Mucosa of rectum (tissue), 2 donors: ENCODE results near the gene ASTN2.

Experiments
- H3K27ac ChIP-seq, 2 donors: one replicate each; pipeline ENCODE4 v1.7.0; 2013; ENCODE audit warnings: inconsistent platforms in 2 of 2, low read depth in 2 of 2, low read length in 2 of 2
- H3K27me3 ChIP-seq, 2 donors: one replicate each; pipeline ENCODE4 v1.7.0; 2013; ENCODE audit warnings: low read length in 2 of 2; ENCODE audit not compliant: control insufficient read depth in 2 of 2, insufficient read depth in 2 of 2
- H3K36me3 ChIP-seq, 2 donors: one replicate each; pipeline ENCODE4 v1.7.0; 2013; ENCODE audit warnings: low read length in 2 of 2; ENCODE audit not compliant: control insufficient read depth in 2 of 2, insufficient read depth in 2 of 2
- H3K4me1 ChIP-seq, 2 donors: one replicate each; pipeline ENCODE4 v1.7.0; 2013; ENCODE audit warnings: low read length in 2 of 2, mild to moderate bottlenecking in 1 of 2; ENCODE audit not compliant: control insufficient read depth in 2 of 2, insufficient read depth in 2 of 2
- H3K4me3 ChIP-seq, 2 donors: one replicate each; pipeline ENCODE4 v1.7.0; 2013; ENCODE audit warnings: low read length in 2 of 2
- H3K9ac ChIP-seq, 2 donors: one replicate each; pipeline ENCODE4 v1.7.0; 2013; ENCODE audit warnings: low read length in 2 of 2, low read depth in 1 of 2, mild to moderate bottlenecking in 1 of 2
- H3K9me3 ChIP-seq, 2 donors: one replicate each; pipeline ENCODE4 v1.7.0; 2013; ENCODE audit warnings: low read length in 2 of 2; ENCODE audit not compliant: control insufficient read depth in 2 of 2
- donor health status: healthy.
- donor health status: Normal muscosa, but diverticular disease.

ASTN2 gene

DNA sequence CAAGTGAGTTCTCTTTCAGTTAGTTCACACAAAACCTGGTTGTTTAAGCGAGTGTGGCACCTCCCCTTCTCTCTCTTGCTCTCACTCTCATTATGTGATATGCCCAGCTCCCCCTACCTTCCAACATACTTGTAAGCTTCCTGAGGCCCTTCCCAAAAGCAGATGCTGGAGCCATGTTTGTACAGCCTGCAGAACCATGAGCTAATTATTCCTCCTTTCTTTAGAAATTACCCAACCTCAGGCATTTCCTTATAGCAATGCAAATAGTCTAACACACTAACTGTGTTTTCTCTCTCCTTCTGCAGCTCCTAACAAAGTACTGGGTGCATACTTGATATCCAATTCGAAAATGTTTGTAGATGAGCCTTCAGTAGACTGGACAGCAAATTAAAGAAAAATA, 665.1 kb downstream of the ASTN2 start:
- H3K4me1 ChIP-seq, result no peaks in the 10 kb centered on the region
- no peaks in the 10 kb centered on the region for H3K27me3 ChIP-seq
- no peaks in the 10 kb centered on the region for H3K36me3 ChIP-seq
- no peak overlapping the region for H3K27ac ChIP-seq
- no peak overlapping the region for H3K9ac ChIP-seq
- H3K4me3 ChIP-seq, result no peak overlapping the region
- no peaks in the 10 kb centered on the region for H3K9me3 ChIP-seq

DNA sequence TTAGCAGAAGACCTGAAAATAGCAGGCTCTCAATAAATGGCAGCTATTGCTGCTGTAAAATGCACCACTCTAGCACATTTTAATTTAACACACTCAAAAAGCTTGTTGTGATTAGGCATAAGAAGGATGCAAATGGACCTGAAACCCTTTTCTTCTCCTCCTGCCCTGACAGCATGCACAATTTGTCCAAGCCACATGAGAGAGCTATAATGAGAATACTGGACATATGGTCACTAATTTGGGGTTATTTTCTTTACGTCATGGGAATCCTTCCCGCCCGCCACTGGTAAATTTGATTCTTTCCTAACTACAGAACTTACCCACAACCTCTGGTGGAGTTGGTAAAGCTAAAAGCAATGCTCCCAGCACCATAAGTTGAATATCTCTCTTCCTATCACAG, 665.7 kb downstream of the ASTN2 start:
- Histone ChIP-seq H3K4me3 (no peak overlapping the region), H3K36me3 (no peaks in the 10 kb centered on the region), H3K9ac (no peak overlapping the region), H3K9me3 (no peaks in the 10 kb centered on the region), H3K27ac (no peak overlapping the region), H3K4me1 (no peaks in the 10 kb centered on the region), H3K27me3 (no peaks in the 10 kb centered on the region)

DNA sequence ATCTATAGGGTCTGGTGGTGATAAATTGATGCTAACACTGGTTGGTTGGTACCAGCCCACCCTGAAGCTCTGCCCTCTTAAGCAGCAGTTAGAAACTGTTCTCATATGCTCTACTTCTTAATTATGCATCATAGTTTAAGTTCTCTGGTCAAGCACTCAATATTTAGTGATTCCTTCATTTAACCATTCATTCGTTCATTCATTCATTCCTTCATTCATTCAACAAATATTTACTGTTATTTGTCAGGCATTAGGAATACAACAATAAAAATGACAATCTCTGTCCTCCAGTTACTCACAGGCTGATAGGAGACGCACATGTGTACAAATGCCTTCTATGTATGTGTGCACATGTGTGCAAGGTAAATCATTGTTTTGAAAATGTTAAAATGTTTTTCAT, 673.1 kb downstream of the ASTN2 start:
- Histone ChIP-seq H3K4me3 (no peak overlapping the region), H3K27me3 (no peaks in the 10 kb centered on the region)

DNA sequence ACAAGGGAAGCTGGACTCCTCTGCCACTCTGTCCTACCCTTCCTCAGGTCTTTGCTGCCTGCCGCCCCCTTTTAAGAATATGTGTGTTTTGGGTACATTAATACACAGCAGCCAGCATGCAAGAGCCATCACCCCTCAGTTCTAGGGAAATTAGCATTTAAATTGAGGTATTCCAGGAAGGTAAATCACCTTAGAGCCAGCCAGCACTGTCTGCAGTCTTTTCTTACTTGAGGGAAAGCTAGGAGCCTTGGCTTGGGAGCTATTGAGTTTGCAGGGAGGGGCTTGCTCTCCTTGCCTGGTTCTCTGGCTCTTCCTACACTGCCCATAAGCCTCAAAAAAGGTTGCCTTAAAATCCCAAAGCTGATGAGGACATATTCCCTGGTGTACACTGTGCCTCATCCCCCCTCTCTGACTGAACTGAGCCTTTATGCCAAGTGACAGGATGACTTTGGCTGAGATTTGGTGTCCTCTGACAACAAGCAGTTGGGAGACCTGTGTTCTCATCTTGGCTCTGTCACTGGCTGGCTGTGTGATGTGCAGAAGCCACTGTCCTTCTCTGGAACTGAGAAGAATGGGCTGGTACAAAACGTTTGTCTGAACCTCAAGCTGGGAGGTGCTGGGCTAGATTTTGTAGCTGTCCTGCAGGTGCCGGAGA, 673.6 kb downstream of the ASTN2 start:
- Histone ChIP-seq H3K9ac (no peak overlapping the region), H3K27me3 (no peaks in the 10 kb centered on the region), H3K36me3 (no peaks in the 10 kb centered on the region), H3K9me3 (no peaks in the 10 kb centered on the region), H3K4me3 (no peak overlapping the region), H3K4me1 (no peaks in the 10 kb centered on the region), H3K27ac (no peak overlapping the region)

More for the DNA sequence above, 673.1 kb downstream of the ASTN2 start:
- Histone ChIP-seq H3K36me3 (no peaks in the 10 kb centered on the region), H3K27ac (no peak overlapping the region), H3K4me1 (no peaks in the 10 kb centered on the region), H3K9ac (no peak overlapping the region), H3K9me3 (no peaks in the 10 kb centered on the region)

DNA sequence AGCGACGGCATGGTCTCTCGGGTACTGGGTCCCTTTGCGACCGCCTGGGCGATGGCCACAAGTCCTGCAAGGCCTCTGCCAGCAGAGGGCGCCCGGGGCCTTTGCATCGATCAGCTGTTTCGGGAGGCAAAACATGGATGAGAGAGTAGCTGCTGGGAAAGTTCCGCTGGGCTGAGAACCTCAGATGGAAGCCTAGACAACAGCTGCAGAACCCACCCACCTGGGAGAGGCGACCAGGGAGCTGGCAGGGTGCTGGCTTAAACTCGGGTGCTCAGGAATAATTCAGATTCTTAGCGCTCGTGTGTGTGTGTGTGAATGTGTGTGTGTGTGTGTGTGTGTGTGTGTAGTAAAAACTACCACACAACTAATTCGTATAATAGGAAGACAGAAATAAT, 677.7 kb downstream of the ASTN2 start:
- Histone ChIP-seq H3K9me3 (no peaks in the 10 kb centered on the region), H3K4me3 (no peak overlapping the region), H3K36me3 (no peaks in the 10 kb centered on the region), H3K27ac (no peak overlapping the region), H3K9ac (no peak overlapping the region), H3K27me3 (no peaks in the 10 kb centered on the region), H3K4me1 (no peaks in the 10 kb centered on the region)

DNA sequence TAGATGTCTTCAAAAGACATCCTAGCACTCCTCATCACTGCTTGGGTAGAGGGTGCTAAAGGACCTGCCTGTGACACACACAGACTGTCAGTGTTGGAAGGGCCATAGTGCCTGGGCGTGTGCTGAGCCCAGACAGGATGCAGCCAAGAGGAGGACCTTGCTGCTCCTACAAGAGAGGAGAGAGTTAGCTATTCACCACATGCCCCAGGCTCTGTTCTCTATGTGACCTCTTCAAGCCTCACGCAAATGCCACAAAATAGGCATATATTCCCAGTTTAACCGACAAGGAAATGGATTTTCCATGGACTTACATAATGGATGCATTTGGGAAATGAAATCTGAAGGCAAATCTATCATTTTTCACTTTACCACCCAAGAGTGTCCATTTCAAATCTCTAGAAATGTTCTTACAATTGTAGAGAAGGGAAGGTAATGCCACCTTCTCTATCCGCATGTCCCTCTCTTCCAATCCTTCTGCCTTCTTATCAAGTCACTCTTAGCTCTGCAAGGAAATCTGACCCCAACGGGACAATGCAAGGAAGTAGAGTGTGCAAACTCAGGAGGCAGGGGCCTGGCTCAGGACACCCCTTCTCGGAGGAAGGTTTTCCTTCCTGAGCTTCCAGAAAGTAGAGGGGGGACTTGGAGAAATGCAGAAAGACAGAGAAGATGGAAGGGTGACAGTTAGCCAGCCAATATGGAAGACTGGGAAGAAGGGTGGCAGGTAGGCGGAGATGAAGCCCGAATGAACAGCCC, 678.3 kb downstream of the ASTN2 start:
- H3K9ac ChIP-seq, result no peak overlapping the region
- H3K27me3 ChIP-seq, result no peaks in the 10 kb centered on the region
- no peaks in the 10 kb centered on the region for H3K9me3 ChIP-seq
- H3K36me3 ChIP-seq, result no peaks in the 10 kb centered on the region
- no peak overlapping the region for H3K27ac ChIP-seq
- H3K4me3 ChIP-seq, result no peak overlapping the region
- H3K4me1 ChIP-seq, result no peaks in the 10 kb centered on the region

DNA sequence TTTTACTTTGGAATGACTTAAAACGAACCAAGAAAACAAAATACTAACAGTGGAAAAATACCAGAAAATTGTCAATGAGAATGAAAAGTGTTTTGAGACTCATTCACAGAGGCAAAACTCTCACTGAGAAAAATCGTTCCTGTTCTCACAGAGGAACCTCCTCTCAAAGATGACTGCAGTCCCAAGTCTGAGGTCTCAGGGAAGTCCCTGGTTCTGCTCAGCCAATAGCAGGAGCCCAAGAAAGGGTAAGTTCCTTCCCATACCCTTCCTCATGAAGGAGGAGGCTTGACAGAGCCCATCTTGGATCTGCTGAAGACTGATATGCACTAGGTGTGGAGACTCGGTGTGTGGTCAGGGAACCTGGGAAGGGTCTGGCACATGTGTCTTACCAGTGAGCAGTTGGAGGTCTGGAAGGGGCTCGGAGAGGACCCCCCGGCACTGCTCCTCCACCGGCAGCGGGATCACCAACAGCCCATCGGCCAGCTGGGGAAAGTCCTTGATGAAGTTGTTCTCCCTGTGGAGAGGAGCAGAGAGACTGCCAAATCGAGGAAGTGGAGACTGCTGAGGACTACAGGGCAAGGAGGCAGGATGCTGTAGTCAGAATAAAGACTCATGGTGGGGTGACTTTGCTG, 681.7 kb downstream of the ASTN2 start:
- Histone ChIP-seq H3K27ac (no peak overlapping the region), H3K36me3 (no peaks in the 10 kb centered on the region), H3K4me1 (no peaks in the 10 kb centered on the region), H3K9ac (no peak overlapping the region), H3K4me3 (no peak overlapping the region), H3K9me3 (no peaks in the 10 kb centered on the region), H3K27me3 (no peaks in the 10 kb centered on the region)

DNA sequence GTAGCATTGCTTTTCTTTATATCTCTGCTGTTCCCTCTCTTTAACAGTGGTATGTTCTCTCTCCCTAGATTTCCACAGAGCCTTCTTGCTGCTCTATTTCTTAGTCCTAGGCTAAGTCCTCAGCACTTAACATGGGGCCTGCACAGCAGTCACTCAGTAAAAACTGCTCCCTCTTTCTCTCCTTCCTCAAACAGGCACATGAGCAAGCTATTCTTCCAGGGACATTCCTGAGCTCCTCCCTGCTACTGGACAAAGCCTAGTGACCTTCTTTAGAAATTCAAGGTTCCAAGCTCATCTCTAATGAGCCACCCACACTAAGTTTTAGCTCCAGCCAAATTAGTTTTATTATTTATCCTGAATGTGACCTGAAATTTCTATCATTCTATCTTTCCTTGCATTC, 688.3 kb downstream of the ASTN2 start:
- Histone ChIP-seq H3K36me3 (no peaks in the 10 kb centered on the region), H3K4me3 (no peak overlapping the region), H3K9me3 (no peaks in the 10 kb centered on the region), H3K27ac (no peak overlapping the region), H3K27me3 (no peaks in the 10 kb centered on the region), H3K9ac (no peak overlapping the region), H3K4me1 (no peaks in the 10 kb centered on the region)

DNA sequence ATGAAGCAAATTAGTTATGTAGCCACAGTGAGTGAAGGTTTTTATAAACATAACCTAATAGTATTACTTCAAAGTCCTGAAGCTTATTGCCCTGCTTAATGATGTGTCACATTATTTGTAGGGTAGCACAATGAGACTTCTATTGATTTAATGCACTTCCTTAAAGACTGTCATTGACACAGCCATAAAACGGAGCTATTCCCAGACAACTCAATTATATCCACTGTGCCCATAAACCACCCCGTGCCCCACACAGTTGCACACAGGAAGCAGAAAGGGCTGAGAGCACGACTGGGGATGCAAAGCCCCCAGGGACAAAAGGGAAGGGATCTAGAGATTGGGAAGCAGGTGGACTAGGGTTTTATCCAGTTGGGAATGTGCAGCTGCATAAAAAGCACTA, 690.7 kb downstream of the ASTN2 start:
- Histone ChIP-seq H3K9me3 (no peaks in the 10 kb centered on the region), H3K27me3 (no peaks in the 10 kb centered on the region), H3K36me3 (no peaks in the 10 kb centered on the region), H3K4me3 (no peak overlapping the region), H3K9ac (no peak overlapping the region), H3K4me1 (no peaks in the 10 kb centered on the region), H3K27ac (no peak overlapping the region)

DNA sequence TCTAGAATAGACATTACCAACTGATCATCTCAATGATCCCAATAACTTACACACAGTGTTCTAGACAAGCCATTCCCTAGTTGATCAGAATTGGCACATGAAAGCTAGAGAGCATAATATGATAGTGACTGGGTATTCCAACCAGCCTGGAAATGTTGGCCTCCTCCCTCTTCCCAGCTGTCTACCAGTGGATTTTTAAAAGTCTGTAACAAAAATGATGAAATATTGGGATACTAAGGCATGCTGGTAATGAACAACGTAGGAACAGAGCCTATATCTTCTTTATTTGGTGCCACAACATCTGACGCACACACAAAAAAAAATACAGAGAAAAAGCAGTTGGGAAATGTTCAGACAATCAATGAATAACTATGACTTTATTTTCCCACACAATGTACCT, 692.9 kb downstream of the ASTN2 start:
- no peaks in the 10 kb centered on the region for H3K36me3 ChIP-seq
- no peaks in the 10 kb centered on the region for H3K4me1 ChIP-seq
- H3K27me3 ChIP-seq, result no peaks in the 10 kb centered on the region
- H3K9me3 ChIP-seq, result no peaks in the 10 kb centered on the region
- no peak overlapping the region for H3K9ac ChIP-seq
- H3K27ac ChIP-seq, result no peak overlapping the region
- no peak overlapping the region for H3K4me3 ChIP-seq
